ENCODE results near the gene RPS15.

The RPS15 gene

DNA sequence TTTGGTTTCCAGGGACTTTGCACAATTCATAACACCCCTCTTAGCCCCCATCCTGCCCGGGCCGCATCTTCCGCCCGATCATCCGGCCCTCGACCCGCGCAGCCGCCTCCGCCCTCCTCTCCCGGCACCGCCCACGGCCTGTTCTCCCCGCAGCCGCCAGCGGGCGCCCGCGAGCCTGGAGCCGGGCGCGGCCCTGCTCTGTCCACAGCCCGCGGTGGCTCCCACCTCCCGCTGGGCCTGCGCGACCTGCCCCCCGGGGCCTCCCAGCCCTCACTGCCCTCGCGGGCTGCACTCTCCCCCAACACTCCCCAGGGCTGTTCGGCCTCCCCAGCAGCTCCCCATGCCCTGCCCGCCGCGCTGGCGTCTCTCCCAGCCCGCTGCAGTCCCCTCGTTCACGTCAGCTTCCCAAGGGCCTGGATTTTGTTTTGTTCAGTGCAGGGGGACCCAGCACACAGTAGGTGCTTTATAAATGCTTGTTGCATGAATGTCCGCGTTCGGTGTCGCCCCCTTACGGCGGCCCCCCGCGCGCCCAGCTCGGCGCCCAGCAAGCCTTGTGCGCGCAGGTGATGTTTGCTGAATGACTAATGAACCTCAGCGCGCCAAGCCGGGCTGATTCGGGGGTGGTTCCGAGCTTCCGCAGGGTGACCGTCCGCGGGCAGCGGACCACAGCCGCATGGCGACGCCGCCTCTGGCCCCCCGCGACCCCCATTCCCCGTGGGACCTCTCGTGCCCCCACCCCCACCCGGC is 7.2 kb downstream of the RPS15 start:
- H3K9me3 Mint-ChIP-seq = no peaks in the 10 kb centered on the region
- DNase-seq (ENCODE audit: low spot score) = peak; percentile 79
- H3K4me1 Mint-ChIP-seq (ENCODE audit: low read depth) = peaks cover 6% of the 10 kb centered on the region
- peak overlapping the region; percentile 67 for H3K4me3 Mint-ChIP-seq
- peaks cover 24% of the 10 kb centered on the region for H3K36me3 Mint-ChIP-seq (ENCODE audit: low read depth)
- H3K27ac Mint-ChIP-seq = no peak overlapping the region
- peaks cover 25% of the 10 kb centered on the region for H3K27me3 Mint-ChIP-seq (ENCODE audit: low read depth)

DNA sequence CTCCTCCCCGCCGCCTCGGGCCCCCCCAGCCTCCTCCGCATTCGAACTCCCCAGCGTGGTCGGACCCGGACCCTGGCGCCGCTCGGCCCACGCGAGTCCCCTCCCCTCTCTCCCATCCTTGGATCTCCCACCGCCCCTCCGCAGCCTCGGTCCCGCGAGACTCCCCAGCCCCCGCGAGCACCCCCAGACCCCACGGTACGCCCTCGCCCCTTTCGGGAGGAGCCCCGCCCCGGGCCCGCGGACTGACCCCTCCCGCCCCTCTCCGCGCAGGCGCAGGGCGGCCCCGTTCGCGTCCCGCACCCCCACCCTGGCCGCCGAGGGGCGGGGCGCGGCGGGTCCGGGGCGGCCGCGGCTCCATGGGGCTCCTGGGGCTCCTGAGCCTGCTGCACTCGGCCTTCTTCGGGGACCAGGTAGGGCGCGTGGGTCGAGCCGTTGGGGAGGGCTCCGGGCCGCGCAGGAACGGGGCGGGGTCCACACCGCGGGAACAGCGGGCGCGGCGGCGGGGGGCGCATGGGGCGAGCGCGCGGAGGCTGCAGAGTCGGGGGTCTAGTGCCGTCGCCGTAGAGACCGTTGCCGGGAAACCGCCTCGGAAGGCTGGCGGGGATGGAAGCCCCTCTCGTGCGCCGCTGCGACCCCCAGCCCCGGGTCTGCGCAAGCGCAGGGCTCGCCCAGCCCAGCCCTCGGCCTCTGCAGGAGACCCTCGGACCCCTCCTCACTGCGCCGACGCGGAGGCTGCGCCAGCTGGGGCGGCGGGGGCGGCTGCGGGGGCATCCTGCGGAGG is 7.9 kb downstream of the RPS15 start:
- H3K9me3 Mint-ChIP-seq = no peaks in the 10 kb centered on the region
- DNase-seq (ENCODE audit: low spot score) = no peak
- peaks cover 33% of the 10 kb centered on the region for H3K27me3 Mint-ChIP-seq (ENCODE audit: low read depth)
- H3K36me3 Mint-ChIP-seq (ENCODE audit: low read depth) = peaks cover 17% of the 10 kb centered on the region
- H3K4me1 Mint-ChIP-seq (ENCODE audit: low read depth) = peaks cover 4% of the 10 kb centered on the region
- no peak overlapping the region for H3K4me3 Mint-ChIP-seq
- H3K27ac Mint-ChIP-seq = no peak overlapping the region

DNA sequence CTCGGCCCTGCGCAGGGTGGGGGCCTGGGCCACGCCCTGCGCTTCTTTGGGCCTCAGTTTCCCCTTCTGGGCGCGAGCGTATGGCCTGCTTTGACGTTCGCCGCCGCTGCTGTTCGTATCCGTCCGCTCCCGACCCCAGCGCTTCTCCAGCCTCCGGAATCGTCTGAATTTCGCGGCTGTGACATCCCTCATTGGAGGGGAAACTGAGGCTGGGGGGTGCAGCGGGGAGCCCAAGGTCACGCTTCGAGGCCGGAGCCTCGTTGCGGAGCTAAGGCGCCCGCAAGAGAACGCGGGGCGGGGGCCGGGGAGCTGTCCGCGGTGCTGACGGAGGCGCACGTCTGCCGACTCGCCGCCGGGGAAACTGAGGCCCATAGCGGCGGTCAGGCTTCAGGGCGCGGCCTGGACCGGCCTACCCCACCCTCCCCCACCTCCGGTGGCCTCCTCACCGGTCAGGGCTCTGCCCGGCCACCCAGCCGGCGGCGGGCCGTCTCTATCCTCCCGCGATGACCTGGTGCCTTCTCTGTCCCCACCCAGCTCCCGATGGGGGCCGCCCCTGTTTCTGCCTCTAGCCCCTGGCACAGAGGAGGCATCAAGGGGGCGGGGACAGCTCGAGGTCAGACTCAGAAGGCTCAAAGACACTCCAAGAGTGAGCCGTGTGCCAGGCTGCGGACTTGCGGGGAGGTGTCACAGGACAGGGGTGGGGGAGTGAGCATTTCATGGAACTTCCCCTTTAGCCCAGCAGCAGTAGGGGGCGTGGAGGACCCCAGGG is 8.7 kb downstream of the RPS15 start:
- H3K4me1 Mint-ChIP-seq (ENCODE audit: low read depth) = peaks cover 4% of the 10 kb centered on the region
- H3K36me3 Mint-ChIP-seq (ENCODE audit: low read depth) = peaks cover 10% of the 10 kb centered on the region
- H3K4me3 Mint-ChIP-seq = no peak overlapping the region
- no peak for DNase-seq (ENCODE audit: low spot score)
- H3K27me3 Mint-ChIP-seq (ENCODE audit: low read depth) = peaks cover 40% of the 10 kb centered on the region
- H3K27ac Mint-ChIP-seq = no peak overlapping the region
- no peaks in the 10 kb centered on the region for H3K9me3 Mint-ChIP-seq

DNA sequence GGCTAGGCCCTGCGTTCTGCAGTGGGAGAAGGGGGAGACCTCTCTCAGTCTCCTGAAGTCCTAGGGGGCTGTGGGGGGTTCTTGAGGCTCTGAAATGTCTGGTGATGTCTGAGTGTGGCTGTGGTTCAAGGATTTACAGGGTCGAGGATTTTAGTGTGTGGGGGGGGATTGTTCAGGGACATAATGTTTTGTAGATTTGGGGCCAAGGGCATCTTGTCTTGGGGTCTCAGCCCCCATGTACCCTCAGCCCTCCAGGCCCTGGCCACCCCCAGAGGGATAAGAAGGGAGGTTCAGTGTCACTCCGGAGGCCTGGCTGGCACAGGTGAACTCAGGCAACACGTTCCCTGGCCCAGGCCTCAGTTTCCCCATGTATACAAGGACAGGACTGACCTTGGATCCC is 9.3 kb downstream of the RPS15 start:
- H3K36me3 Mint-ChIP-seq (ENCODE audit: low read depth) = peaks cover 4% of the 10 kb centered on the region
- H3K9me3 Mint-ChIP-seq = no peaks in the 10 kb centered on the region
- no peak overlapping the region for H3K27ac Mint-ChIP-seq
- H3K4me1 Mint-ChIP-seq (ENCODE audit: low read depth) = peaks cover 4% of the 10 kb centered on the region
- no peak for DNase-seq (ENCODE audit: low spot score)
- H3K4me3 Mint-ChIP-seq = no peak overlapping the region
- H3K27me3 Mint-ChIP-seq (ENCODE audit: low read depth) = peaks cover 44% of the 10 kb centered on the region

DNA sequence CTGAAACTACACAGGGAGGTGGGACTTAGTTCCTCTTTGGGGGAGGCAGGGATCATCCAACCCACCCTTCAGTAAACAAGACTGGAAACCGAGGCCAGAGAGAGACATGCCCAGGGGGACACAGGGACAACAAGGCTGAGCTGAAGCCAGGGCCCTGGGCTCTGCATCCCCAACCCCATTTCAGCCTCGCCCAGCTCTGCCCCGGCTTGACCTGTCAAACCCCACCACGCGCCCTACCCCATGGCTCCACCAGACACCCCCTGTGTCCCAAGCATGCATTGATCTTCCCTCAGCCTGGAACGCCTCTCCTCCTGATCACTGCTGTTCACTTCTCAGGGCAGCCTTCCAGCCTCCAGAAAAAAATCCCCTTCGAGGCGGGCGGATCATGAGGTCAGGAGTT is 9.7 kb downstream of the RPS15 start:
- H3K4me1 Mint-ChIP-seq (ENCODE audit: low read depth) = peaks cover 4% of the 10 kb centered on the region
- no peak for DNase-seq (ENCODE audit: low spot score)
- no peaks in the 10 kb centered on the region for H3K9me3 Mint-ChIP-seq
- H3K27me3 Mint-ChIP-seq (ENCODE audit: low read depth) = peaks cover 46% of the 10 kb centered on the region
- H3K4me3 Mint-ChIP-seq = no peak overlapping the region
- H3K36me3 Mint-ChIP-seq (ENCODE audit: low read depth) = no peaks in the 10 kb centered on the region
- no peak overlapping the region for H3K27ac Mint-ChIP-seq

DNA sequence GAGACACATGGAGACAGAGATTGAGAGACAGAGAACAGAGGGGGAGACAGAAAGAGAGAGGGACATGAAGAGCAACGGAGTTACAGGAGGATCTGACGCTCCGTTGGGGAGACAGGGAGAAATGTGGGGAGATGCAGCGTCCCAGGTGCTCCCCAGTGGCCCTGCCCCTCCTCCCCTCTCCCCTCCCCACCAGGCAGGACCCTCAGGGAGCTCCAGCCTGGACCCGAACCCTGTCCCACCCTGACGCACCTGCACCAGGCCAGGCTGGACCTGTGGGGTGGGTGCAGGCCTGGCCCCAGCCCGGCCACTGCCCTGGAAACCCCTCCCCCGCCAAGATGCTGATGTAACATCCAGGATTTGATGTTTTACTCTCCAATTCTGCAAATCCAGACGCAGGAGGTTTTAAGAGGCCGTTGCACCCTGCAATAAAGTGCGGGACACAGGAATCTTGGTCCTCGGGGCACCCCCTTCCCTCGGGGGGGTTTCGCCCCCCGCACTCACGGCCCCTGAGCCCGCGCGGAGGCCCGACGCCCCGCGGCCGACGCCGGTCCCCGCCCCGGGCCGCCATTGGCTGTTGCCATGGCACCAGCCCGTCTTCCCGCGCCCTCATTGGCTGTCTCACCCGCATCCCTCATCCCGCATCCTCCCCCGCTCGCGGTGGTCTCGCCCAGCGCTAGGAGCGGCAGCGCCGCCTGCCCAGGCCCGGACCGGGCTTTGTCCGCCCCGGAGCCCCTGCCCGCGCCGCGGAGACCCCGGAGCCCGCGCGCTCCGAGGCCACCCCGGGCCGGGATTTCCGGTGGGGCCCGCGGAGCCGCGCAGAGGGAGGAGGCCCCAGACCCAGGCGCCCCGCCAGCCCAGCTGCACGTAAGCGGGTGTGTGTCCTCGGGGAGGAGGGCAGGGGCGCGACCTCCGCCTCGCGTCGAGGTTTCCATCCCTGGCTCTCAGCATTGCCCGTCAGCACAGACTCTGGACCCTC is 11.6 kb downstream of the RPS15 start, which contains the start of gene APC2:
APC2 (plus strand) TSS at position 655 of the 976 bp plus-strand sequence. CDS start 2,881 bp downstream, outside the sequence.
- Mint-ChIP-seq H3K27me3 (ENCODE audit: low read depth) (peaks cover 53% of the 10 kb centered on the region), H3K9me3 (no peaks in the 10 kb centered on the region), H3K27ac (no peak within 1 kb of the TSS), H3K4me3 (peak within 1 kb of the TSS; percentile 29), H3K4me1 (ENCODE audit: low read depth) (peaks cover 4% of the 10 kb centered on the region), H3K36me3 (ENCODE audit: low read depth) (no peaks in the 10 kb centered on the region)
- DNase-seq (ENCODE audit: low spot score) = no peak

DNA sequence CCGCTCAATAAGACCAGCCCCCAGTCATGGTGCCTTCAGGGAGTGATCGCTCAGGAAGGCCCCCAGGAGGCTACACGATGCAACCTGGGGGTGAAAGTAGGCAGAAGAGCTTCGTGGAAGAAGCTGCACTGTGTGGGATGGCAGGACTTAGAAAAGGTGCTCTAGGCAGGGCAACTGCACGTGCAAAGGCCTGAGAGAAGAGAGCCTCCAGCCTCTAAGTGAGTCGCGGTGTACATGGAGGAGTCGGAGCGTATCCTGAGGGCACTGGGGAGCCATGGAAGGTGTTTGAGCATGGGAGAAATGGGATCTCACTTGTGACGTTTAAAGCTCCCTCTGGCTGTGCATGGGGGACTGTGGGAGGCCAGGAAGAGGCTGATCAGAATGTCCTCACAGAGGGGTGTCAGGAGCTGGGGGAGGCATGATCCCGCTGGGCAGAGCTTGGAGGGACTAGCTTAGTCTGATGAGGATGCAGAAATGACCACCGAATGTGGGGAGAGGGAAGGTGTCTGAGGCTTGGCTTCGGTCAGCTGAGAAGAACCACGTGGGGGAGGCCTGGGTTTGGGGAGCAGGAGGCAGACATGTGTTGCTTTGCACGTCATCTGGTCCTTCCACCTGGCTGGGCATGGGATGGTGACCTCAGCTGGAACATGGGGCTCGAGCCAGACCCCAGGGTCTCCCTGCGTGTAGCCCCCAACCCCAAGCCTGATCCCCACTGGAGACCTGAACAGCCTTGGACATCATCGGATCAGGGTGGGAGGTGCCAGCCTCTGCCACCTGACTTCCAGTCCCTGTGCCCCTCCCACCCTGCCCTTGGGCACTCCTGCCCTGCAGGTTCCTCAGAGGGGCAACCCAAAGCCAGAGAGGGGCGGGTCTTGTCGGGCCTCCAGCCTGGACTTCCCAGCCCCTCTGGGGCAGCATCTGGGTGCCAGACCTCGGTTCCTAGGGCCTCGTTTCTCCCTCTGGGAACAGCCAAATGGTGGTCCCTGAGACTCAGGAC is 12.8 kb downstream of the RPS15 start:
- Mint-ChIP-seq H3K36me3 (ENCODE audit: low read depth) (no peaks in the 10 kb centered on the region), H3K4me3 (no peak overlapping the region), H3K27ac (no peak overlapping the region), H3K27me3 (ENCODE audit: low read depth) (peaks cover 64% of the 10 kb centered on the region), H3K9me3 (no peaks in the 10 kb centered on the region), H3K4me1 (ENCODE audit: low read depth) (peaks cover 10% of the 10 kb centered on the region)
- no peak for DNase-seq (ENCODE audit: low spot score)

DNA sequence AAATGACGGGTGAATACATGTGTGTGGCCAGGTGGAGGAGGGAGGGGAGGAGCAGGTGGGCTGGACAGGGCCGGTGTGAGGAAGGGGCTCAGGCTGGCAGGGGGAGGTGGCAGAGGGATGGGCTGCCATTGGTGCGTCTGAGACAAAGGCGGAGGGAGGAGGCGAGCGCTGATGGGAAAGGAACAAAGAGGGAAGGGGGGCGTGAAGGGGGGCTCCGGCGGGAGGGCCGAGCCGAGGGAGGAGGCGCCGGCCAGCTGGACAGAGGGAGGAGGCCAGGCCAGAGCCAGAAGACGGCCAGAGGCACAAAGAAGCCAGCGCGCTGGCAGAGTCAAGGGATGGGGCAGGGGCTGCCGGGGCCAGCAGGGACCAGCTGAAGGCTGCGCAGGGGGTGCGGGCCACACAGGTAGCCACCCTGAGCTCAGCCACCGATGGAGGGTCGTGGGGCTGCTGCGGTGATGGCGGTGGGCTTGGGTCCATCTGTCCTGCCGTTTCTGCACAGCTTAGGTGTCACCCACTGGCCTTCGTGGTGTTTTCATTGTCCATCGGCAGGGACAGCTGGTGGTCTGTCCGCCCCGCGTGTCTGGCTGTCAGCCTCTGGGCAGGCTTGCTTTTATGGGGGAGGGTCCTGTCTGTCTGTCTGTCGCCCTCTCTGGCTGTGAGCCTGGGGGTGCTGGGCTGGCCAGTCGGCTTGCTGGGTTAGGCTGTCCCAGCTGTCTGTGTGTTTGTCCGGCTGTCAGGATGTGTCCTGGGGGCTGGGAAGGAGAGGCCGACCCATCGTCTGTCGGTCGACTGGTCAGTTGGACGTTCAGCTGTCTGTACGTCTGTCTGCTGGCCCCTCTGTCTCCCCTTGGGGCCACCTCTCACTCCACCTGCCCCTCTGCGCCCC is 14.0 kb downstream of the RPS15 start:
- Mint-ChIP-seq H3K4me1 (ENCODE audit: low read depth) (peaks cover 10% of the 10 kb centered on the region), H3K9me3 (no peaks in the 10 kb centered on the region), H3K4me3 (no peak overlapping the region), H3K27me3 (ENCODE audit: low read depth) (peaks cover 60% of the 10 kb centered on the region), H3K36me3 (ENCODE audit: low read depth) (no peaks in the 10 kb centered on the region), H3K27ac (no peak overlapping the region)
- DNase-seq (ENCODE audit: low spot score) = no peak

DNA sequence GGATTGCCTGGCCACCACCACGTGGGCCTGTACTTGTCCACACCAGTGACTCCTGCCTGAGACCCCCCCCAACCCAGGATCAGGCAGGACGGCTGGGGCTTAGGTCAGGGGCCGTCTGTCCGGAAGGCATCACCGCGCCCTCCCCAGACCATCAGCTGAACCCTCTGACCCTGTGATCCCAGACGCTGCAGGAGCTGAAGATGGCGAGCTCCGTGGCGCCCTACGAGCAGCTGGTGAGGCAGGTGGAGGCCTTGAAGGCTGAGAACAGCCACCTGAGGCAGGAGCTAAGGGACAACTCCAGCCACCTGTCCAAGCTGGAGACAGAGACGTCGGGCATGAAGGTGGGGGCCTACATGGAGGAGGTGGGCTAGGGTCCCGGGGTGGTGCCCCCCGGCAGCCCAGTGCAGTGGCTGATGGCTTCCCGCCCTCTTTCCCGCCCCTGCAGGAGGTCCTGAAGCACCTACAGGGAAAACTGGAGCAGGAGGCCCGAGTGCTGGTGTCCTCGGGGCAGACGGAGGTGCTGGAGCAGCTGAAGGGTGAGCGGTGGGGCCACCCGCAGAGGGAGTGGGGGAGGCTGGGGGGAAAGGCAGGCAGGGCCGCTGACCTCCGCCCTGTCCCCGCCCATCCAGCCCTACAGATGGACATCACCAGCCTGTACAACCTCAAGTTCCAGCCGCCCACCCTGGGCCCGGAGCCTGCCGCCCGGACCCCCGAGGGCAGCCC is 14.8 kb downstream of the RPS15 start:
- peaks cover 58% of the 10 kb centered on the region for H3K27me3 Mint-ChIP-seq (ENCODE audit: low read depth)
- no peak overlapping the region for H3K27ac Mint-ChIP-seq
- H3K4me3 Mint-ChIP-seq = no peak overlapping the region
- H3K36me3 Mint-ChIP-seq (ENCODE audit: low read depth) = no peaks in the 10 kb centered on the region
- H3K9me3 Mint-ChIP-seq = no peaks in the 10 kb centered on the region
- H3K4me1 Mint-ChIP-seq (ENCODE audit: low read depth) = peaks cover 10% of the 10 kb centered on the region
- DNase-seq (ENCODE audit: low spot score) = no peak

DNA sequence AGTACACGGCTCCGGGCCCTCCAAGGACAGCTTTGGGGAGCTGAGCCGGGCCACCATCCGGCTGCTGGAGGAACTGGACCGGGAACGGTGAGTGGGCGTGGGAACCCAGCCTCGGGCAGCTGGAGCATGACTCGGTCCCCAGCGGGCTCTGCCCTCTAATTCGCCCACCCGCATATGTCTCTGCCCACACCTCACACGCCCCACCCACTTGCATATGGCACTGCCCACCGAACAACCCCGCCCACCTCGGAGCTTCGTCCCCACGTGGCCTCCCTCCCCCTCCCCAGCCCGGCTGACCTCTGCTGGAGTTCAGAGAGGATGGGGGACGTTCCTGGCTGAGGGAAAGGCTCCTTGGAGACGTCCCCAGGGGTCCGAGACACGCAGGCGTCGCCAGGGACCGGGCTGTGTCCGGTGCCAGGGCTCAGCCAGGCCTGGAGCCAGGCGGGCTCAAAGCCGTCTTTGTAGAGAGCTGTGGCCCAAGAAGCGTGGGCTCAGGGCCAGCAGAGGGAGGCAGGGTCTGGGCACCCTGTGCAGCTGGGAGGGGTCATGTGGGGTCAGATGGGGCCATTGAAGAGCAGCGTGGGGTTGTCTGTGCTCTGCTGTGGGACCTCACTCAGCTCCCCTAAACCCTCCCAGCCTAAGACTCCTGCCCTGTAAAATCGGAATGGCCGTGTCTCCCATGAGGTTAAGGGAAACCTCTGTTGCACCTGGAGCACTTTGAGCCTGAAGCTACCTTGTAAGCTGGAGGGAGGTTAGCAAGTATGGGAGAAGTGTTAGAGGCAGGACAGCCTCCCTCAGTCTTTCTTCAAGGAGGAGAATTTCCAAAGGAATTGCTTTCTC is 15.5 kb downstream of the RPS15 start:
- Mint-ChIP-seq H3K9me3 (no peaks in the 10 kb centered on the region), H3K36me3 (ENCODE audit: low read depth) (no peaks in the 10 kb centered on the region)
- no peak for DNase-seq (ENCODE audit: low spot score)

DNA sequence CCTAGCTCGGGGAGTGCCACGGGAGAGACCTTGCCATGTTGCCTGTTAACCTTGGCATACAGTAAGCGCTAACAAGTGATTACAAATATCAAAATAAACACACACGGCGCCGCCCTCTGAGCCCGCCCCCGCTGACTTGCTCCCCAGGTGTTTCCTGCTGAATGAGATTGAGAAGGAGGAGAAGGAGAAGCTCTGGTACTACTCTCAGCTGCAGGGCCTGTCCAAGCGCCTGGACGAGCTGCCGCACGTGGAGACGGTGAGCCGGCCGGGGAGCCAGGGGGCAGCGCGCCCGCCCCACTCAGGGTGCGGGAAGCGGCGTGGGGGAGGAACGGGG is 16.8 kb downstream of the RPS15 start:
- Mint-ChIP-seq H3K27me3 (ENCODE audit: low read depth) (peaks cover 53% of the 10 kb centered on the region), H3K4me1 (ENCODE audit: low read depth) (peaks cover 8% of the 10 kb centered on the region), H3K36me3 (ENCODE audit: low read depth) (no peaks in the 10 kb centered on the region), H3K4me3 (no peak overlapping the region), H3K9me3 (no peaks in the 10 kb centered on the region), H3K27ac (no peak overlapping the region)
- no peak for DNase-seq (ENCODE audit: low spot score)

More for the DNA sequence above, 15.5 kb downstream of the RPS15 start:
- H3K4me1 Mint-ChIP-seq (ENCODE audit: low read depth) = peaks cover 10% of the 10 kb centered on the region
- H3K27me3 Mint-ChIP-seq (ENCODE audit: low read depth) = peaks cover 58% of the 10 kb centered on the region
- H3K27ac Mint-ChIP-seq = no peak overlapping the region
- no peak overlapping the region for H3K4me3 Mint-ChIP-seq

Data from T-helper 2 cell treated with Interferon-gamma antibody and Interleukin-4, amounts not matched to agents 5 μg/mL and 100 μg/mL, for 36 hours (primary cell).